HEK293 (cell line): ENCODE results near the gene SLC9A2.

Experiments
- CTCF ChIA-PET: fragments of 350-600 bp; formaldehyde crosslinking; extraction: SDS; loops from one replicate; lab custom pipeline; 2021; ENCODE audit warnings: antibody characterized with exemption; lab: Yijun Ruan, JAX
- POLR2A ChIA-PET: fragments of 300-600 bp; formaldehyde crosslinking; extraction: SDS; loops from one replicate; lab custom pipeline; 2020; ENCODE audit warnings: antibody characterized with exemption, inconsistent platforms; lab: Yijun Ruan, JAX
- H3K27ac ChIP-seq: fragments of 200-500 bp; sonication (Bioruptor generic); 2 replicates; pipeline ENCODE4 v1.5.1; 2014; ENCODE audit warnings: low read depth, low read length, control low read depth, inconsistent platforms; ENCODE audit errors: extremely low read depth
- H3K36me3 ChIP-seq, 2 experiments: fragments of 200-500 bp in 1 of 2; sonication (Bioruptor generic) in 1 of 2; 1 replicate in 1 of 2; 2 replicates in 1 of 2; pipeline ENCODE4 v1.5.1; 2014 to 2017; ENCODE audit warnings: inconsistent platforms in 2 of 2, low read length in 2 of 2; ENCODE audit not compliant: control insufficient read depth in 2 of 2, insufficient read depth in 1 of 2
- H3K4me1 ChIP-seq: fragments of 200-500 bp; sonication (Bioruptor generic); 2 replicates; pipeline ENCODE4 v1.5.1; 2014; ENCODE audit warnings: mild to moderate bottlenecking, low read length, inconsistent platforms; ENCODE audit not compliant: control insufficient read depth, insufficient read depth
- H3K4me3 ChIP-seq: 2 replicates; pipeline ENCODE4 v1.5.1; 2011; ENCODE audit warnings: low read depth, mild to moderate bottlenecking, control low read depth, low read length, moderate library complexity
- H3K9me3 ChIP-seq: fragments of 200-500 bp; sonication (Bioruptor generic); 2 replicates; pipeline ENCODE4 v1.5.1; 2014; ENCODE audit warnings: low read depth, low read length, inconsistent platforms; ENCODE audit not compliant: control insufficient read depth, insufficient read depth
- BCL11B ChIP-seq: fragments of 450-650 bp; formaldehyde crosslinking; IDR thresholded peaks from 2 replicates; pipeline ENCODE4 v1.5.1; 2016; ENCODE audit warnings: low read depth, missing biosample characterization, missing genetic modification characterization
- KLF7 ChIP-seq: fragments of 450-650 bp; formaldehyde crosslinking; IDR thresholded peaks from 2 replicates; pipeline ENCODE4 v1.5.1; 2016; ENCODE audit warnings: missing biosample characterization, missing genetic modification characterization, borderline replicate concordance
- SP2 ChIP-seq: fragments of 450-650 bp; formaldehyde crosslinking; IDR thresholded peaks from 2 replicates; pipeline ENCODE4 v1.5.1; 2016; ENCODE audit warnings: missing biosample characterization, missing genetic modification characterization
- ZNF112 ChIP-seq: fragments of 450-650 bp; formaldehyde crosslinking; IDR thresholded peaks from 2 replicates; pipeline ENCODE4 v1.5.0; 2017; ENCODE audit warnings: missing biosample characterization, missing genetic modification characterization
- ZNF140 ChIP-seq: fragments of 450-650 bp; formaldehyde crosslinking; IDR thresholded peaks from 2 replicates; pipeline ENCODE4 v1.5.1; 2016; ENCODE audit warnings: missing biosample characterization, missing genetic modification characterization
- ZNF184 ChIP-seq: fragments of 450-650 bp; IDR thresholded peaks from 2 replicates; pipeline ENCODE4 v1.5.1; 2018; ENCODE audit warnings: missing biosample characterization, mild to moderate bottlenecking, missing genetic modification characterization
- ZNF211 ChIP-seq: fragments of 450-650 bp; formaldehyde crosslinking; IDR thresholded peaks from 2 replicates; pipeline ENCODE4 v1.5.1; 2016; ENCODE audit warnings: low read depth, missing biosample characterization, missing genetic modification characterization
- ZNF248 ChIP-seq: fragments of 450-650 bp; formaldehyde crosslinking; IDR thresholded peaks from 2 replicates; pipeline ENCODE4 v1.5.1; 2017; ENCODE audit warnings: missing biosample characterization, missing genetic modification characterization
- ZNF394 ChIP-seq: fragments of 450-650 bp; formaldehyde crosslinking; IDR thresholded peaks from 2 replicates; pipeline ENCODE4 v1.5.1; 2016; ENCODE audit warnings: missing biosample characterization, missing genetic modification characterization, mild to moderate bottlenecking, moderate library complexity, borderline replicate concordance
- ZNF510 ChIP-seq: fragments of 450-650 bp; formaldehyde crosslinking; IDR thresholded peaks from 2 replicates; pipeline ENCODE4 v1.5.1; 2018; ENCODE audit warnings: mild to moderate bottlenecking, missing genetic modification characterization, missing biosample characterization; ENCODE audit not compliant: insufficient replicate concordance
- ZNF529 ChIP-seq: fragments of 450-650 bp; formaldehyde crosslinking; IDR thresholded peaks from 2 replicates; pipeline ENCODE4 v1.5.1; 2017; ENCODE audit warnings: missing genetic modification characterization, missing biosample characterization; ENCODE audit not compliant: insufficient replicate concordance
- ZNF600 ChIP-seq: fragments of 450-650 bp; formaldehyde crosslinking; IDR thresholded peaks from 2 replicates; pipeline ENCODE4 v1.5.1; 2016; ENCODE audit warnings: missing biosample characterization, missing genetic modification characterization
- ZNF791 ChIP-seq: fragments of 450-650 bp; formaldehyde crosslinking; IDR thresholded peaks from 2 replicates; pipeline ENCODE4 v1.5.1; 2016; ENCODE audit warnings: missing biosample characterization, missing genetic modification characterization
- ZNF792 ChIP-seq: fragments of 450-650 bp; formaldehyde crosslinking; IDR thresholded peaks from 2 replicates; pipeline ENCODE4 v1.5.1; 2016; ENCODE audit warnings: missing biosample characterization, missing genetic modification characterization
- TF ChIP-seq, protein P1 (sequence below): fragments of 450-650 bp; formaldehyde crosslinking; IDR thresholded peaks from 2 replicates; pipeline ENCODE4 v1.5.1; 2016; ENCODE audit warnings: missing biosample characterization, missing genetic modification characterization
- TF ChIP-seq, protein P2 (sequence below): fragments of 450-650 bp; formaldehyde crosslinking; IDR thresholded peaks from 2 replicates; pipeline ENCODE4 v1.5.1; 2016; ENCODE audit warnings: missing biosample characterization, missing genetic modification characterization, borderline replicate concordance
- TF ChIP-seq, protein P3 (sequence below): fragments of 450-650 bp; formaldehyde crosslinking; IDR thresholded peaks from 2 replicates; pipeline ENCODE4 v1.5.1; 2016; ENCODE audit warnings: missing biosample characterization, missing genetic modification characterization
- TF ChIP-seq, protein P4 (sequence below): fragments of 450-650 bp; formaldehyde crosslinking; IDR thresholded peaks from 2 replicates; pipeline ENCODE4 v1.5.1; 2016; ENCODE audit warnings: missing biosample characterization, missing genetic modification characterization, borderline replicate concordance
- TF ChIP-seq, protein P5 (sequence below): fragments of 450-650 bp; formaldehyde crosslinking; IDR thresholded peaks from 2 replicates; pipeline ENCODE4 v1.5.1; 2016; ENCODE audit warnings: missing biosample characterization, missing genetic modification characterization

The SLC9A2 gene

DNA sequence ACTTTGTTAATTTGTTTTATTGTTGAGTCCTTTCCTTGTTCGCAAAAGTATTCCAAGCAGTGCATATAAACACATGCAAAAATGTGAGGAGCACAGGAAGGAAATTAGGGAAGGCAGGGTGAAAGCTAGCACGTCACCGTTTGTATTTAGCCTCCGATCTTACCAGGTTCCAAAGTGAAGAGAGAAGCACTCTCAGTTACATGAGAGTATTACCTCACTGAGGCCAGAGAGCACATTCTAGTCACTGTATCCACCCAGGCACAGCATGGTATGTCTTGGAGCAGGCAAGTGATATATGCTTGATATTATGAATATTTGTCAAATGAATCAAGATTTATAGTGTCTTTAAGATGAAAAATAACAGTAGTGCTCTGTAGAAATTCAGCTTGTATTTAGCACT, 135.9 kb downstream of the SLC9A2 start:
- Histone ChIP-seq H3K4me3 (no peak overlapping the region), H3K9me3 (no peaks in the 10 kb centered on the region), H3K27ac (no peak overlapping the region), H3K4me1 (no peaks in the 10 kb centered on the region), H3K36me3 (no peaks in the 10 kb centered on the region)
- CTCF ChIA-PET, result interaction anchor here (1.2 to 6.4 kb wide), 4 partner anchors 8 to 84 kb away, joined by 3 to 65 read pairs (median 26); partner anchors contain the start of gene TMEM182
- TF ChIP-seq KLF7 (tag by site-specific recombination) (no peak), BCL11B (no peak), ZNF394 (tag by site-specific recombination) (no peak), ZNF211 (tag by site-specific recombination) (no peak), ZNF184 (tag by site-specific recombination) (no peak), SP2 (tag by site-specific recombination) (no peak), ZNF792 (tag by site-specific recombination) (no peak), ZNF529 (tag by site-specific recombination) (no peak), ZNF140 (tag by site-specific recombination) (no peak), ZNF248 (no peak), ZNF791 (tag by site-specific recombination) (no peak), ZNF112 (no peak), ZNF600 (tag by site-specific recombination) (no peak), ZNF510 (tag by site-specific recombination) (no peak)
- TF ChIP-seq, protein P1, sequence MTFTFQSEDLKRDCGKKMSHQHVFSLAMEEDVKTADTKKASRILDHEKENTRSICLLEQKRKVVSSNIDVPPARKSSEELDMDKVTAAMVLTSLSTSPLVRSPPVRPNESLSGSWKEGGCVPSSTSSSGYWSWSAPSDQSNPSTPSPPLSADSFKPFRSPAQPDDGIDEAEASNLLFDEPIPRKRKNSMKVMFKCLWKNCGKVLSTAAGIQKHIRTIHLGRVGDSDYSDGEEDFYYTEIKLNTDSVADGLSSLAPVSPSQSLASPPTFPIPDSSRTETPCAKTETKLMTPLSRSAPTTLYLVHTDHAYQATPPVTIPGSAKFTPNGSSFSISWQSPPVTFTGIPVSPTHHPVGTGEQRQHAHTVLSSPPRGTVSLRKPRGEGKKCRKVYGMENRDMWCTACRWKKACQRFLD, result no peak
- TF ChIP-seq, protein P2, sequence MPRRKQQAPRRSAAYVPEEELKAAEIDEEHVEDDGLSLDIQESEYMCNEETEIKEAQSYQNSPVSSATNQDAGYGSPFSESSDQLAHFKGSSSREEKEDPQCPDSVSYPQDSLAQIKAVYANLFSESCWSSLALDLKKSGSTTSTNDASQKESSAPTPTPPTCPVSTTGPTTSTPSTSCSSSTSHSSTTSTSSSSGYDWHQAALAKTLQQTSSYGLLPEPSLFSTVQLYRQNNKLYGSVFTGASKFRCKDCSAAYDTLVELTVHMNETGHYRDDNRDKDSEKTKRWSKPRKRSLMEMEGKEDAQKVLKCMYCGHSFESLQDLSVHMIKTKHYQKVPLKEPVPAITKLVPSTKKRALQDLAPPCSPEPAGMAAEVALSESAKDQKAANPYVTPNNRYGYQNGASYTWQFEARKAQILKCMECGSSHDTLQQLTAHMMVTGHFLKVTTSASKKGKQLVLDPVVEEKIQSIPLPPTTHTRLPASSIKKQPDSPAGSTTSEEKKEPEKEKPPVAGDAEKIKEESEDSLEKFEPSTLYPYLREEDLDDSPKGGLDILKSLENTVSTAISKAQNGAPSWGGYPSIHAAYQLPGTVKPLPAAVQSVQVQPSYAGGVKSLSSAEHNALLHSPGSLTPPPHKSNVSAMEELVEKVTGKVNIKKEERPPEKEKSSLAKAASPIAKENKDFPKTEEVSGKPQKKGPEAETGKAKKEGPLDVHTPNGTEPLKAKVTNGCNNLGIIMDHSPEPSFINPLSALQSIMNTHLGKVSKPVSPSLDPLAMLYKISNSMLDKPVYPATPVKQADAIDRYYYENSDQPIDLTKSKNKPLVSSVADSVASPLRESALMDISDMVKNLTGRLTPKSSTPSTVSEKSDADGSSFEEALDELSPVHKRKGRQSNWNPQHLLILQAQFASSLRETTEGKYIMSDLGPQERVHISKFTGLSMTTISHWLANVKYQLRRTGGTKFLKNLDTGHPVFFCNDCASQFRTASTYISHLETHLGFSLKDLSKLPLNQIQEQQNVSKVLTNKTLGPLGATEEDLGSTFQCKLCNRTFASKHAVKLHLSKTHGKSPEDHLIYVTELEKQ (tag by site-specific recombination), result no peak
- TF ChIP-seq, protein P3, sequence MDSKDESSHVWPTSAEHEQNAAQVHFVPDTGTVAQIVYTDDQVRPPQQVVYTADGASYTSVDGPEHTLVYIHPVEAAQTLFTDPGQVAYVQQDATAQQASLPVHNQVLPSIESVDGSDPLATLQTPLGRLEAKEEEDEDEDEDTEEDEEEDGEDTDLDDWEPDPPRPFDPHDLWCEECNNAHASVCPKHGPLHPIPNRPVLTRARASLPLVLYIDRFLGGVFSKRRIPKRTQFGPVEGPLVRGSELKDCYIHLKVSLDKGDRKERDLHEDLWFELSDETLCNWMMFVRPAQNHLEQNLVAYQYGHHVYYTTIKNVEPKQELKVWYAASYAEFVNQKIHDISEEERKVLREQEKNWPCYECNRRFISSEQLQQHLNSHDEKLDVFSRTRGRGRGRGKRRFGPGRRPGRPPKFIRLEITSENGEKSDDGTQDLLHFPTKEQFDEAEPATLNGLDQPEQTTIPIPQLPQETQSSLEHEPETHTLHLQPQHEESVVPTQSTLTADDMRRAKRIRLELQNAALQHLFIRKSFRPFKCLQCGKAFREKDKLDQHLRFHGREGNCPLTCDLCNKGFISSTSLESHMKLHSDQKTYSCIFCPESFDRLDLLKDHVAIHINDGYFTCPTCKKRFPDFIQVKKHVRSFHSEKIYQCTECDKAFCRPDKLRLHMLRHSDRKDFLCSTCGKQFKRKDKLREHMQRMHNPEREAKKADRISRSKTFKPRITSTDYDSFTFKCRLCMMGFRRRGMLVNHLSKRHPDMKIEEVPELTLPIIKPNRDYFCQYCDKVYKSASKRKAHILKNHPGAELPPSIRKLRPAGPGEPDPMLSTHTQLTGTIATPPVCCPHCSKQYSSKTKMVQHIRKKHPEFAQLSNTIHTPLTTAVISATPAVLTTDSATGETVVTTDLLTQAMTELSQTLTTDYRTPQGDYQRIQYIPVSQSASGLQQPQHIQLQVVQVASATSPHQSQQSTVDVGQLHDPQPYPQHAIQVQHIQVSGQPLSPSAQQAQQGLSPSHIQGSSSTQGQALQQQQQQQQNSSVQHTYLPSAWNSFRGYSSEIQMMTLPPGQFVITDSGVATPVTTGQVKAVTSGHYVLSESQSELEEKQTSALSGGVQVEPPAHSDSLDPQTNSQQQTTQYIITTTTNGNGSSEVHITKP (tag by site-specific recombination), result no peak
- TF ChIP-seq, protein P4, sequence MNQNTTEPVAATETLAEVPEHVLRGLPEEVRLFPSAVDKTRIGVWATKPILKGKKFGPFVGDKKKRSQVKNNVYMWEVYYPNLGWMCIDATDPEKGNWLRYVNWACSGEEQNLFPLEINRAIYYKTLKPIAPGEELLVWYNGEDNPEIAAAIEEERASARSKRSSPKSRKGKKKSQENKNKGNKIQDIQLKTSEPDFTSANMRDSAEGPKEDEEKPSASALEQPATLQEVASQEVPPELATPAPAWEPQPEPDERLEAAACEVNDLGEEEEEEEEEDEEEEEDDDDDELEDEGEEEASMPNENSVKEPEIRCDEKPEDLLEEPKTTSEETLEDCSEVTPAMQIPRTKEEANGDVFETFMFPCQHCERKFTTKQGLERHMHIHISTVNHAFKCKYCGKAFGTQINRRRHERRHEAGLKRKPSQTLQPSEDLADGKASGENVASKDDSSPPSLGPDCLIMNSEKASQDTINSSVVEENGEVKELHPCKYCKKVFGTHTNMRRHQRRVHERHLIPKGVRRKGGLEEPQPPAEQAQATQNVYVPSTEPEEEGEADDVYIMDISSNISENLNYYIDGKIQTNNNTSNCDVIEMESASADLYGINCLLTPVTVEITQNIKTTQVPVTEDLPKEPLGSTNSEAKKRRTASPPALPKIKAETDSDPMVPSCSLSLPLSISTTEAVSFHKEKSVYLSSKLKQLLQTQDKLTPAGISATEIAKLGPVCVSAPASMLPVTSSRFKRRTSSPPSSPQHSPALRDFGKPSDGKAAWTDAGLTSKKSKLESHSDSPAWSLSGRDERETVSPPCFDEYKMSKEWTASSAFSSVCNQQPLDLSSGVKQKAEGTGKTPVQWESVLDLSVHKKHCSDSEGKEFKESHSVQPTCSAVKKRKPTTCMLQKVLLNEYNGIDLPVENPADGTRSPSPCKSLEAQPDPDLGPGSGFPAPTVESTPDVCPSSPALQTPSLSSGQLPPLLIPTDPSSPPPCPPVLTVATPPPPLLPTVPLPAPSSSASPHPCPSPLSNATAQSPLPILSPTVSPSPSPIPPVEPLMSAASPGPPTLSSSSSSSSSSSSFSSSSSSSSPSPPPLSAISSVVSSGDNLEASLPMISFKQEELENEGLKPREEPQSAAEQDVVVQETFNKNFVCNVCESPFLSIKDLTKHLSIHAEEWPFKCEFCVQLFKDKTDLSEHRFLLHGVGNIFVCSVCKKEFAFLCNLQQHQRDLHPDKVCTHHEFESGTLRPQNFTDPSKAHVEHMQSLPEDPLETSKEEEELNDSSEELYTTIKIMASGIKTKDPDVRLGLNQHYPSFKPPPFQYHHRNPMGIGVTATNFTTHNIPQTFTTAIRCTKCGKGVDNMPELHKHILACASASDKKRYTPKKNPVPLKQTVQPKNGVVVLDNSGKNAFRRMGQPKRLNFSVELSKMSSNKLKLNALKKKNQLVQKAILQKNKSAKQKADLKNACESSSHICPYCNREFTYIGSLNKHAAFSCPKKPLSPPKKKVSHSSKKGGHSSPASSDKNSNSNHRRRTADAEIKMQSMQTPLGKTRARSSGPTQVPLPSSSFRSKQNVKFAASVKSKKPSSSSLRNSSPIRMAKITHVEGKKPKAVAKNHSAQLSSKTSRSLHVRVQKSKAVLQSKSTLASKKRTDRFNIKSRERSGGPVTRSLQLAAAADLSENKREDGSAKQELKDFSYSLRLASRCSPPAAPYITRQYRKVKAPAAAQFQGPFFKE (tag by site-specific recombination), result no peak
- TF ChIP-seq, protein P5, sequence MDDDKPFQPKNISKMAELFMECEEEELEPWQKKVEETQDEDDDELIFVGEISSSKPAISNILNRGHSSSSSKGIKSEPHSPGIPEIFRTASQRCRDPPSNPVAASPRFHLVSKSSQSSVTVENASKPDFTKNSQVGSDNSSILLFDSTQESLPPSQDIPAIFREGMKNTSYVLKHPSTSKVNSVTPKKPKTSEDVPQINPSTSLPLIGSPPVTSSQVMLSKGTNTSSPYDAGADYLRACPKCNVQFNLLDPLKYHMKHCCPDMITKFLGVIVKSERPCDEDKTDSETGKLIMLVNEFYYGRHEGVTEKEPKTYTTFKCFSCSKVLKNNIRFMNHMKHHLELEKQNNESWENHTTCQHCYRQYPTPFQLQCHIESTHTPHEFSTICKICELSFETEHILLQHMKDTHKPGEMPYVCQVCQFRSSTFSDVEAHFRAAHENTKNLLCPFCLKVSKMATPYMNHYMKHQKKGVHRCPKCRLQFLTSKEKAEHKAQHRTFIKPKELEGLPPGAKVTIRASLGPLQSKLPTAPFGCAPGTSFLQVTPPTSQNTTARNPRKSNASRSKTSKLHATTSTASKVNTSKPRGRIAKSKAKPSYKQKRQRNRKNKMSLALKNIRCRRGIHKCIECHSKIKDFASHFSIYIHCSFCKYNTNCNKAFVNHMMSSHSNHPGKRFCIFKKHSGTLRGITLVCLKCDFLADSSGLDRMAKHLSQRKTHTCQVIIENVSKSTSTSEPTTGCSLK, result no peak
- POLR2A ChIA-PET, result no interaction called here
